ENCODE results near the gene SPATS1. TPM values are rescaled to one million over a fixed set of nuclear protein-coding genes. Genes with fewer than 3 reads are reported as not detected.
A peak's percentile ranks its signal among the peaks of the same experiment; 100 is the strongest.

The SPATS1 gene
- total and polyA plus RNA-seq, 2 of the 13 experiments (the other 11 are each of a cell fraction or from before 2014, with no cell fraction given): not detected

DNA sequence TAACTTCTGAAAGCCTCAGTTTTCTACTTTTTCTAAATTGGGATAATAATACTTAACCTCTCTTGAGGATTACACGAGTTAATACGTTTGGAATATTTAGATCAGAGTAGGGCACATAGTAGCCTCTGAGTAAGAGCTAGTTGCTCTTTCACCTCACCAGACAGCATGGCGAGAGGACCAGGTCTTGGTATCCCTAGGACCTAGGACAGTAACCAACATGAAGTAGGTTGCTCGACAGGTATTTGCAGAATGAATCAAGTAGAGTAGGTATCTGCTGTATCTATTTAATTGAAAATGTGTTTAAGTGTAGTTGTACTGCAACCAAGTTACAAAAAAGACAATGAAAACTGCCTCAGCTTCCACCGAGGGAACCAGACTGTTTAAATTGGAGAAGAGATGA, 46.4 kb downstream of the SPATS1 start (continued):
- TF ChIP-seq ZNF557 (CRISPR knock-in tag; IDR thresholded peaks at IDR 0.05): no peak
- no peak for TF ChIP-seq ZNF782 (CRISPR knock-in tag; IDR thresholded peaks at IDR 0.05; ENCODE audit: borderline replicate concordance)
- TF ChIP-seq ZNF235 (CRISPR knock-in tag; IDR thresholded peaks at IDR 0.05; ENCODE audit: borderline replicate concordance): no peak
- TF ChIP-seq ZNF546 (CRISPR knock-in tag; conservative IDR thresholded peaks at IDR 0.05): no peak
- 0 out of 2 replicates have a peak, but pooled peaks have one; percentile 67 for TF ChIP-seq MIER2 (CRISPR knock-in tag; IDR thresholded peaks at IDR 0.05)
- no peak for TF ChIP-seq ZNF558 (CRISPR knock-in tag; IDR thresholded peaks at IDR 0.05; ENCODE audit: borderline replicate concordance)

DNA sequence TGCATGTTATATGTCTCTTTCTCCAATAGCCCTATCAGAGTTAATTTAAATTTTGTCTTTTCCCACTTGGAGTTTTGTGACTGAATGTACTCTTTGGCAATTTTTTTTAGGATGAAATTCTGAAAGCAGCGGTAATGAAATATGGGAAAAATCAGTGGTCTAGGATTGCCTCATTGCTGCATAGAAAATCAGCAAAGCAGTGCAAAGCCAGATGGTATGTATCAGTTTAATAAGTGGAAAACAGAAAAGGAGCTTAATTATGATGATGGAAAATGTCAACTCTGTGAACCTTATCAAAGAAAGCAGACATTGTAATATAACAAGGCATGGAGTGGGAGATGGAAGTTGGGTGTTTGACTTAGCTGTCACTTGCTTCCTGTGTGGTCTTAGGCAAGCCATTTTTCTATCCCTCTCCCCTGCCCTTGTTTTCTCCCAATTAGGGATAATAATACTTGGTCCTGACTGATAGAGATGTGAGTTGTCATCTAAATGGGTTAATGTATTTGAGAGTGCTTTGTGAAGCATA, 47.8 kb downstream of the SPATS1 start:
- Histone ChIP-seq H3K4me1 (ENCODE audit: insufficient read depth, low read length) (peaks cover 34% of the 10 kb centered on the region), H3K27ac (ENCODE audit: extremely low read length, insufficient read depth, low read length) (no peak overlapping the region), H3K27me3 (ENCODE audit: control insufficient read depth in 1 of 2, insufficient read depth in 2 of 2, low read length in 2 of 2) (peaks cover 0 to 3% of the 10 kb centered on the region in 2 experiments; a peak in 1 of 5 replicates), H3K4me3 (replicated peaks in 1 of 3; ENCODE audit: insufficient read depth in 1 of 3, low read depth in 2 of 3, low read length in 3 of 3) (no peak overlapping the region; a peak in 1 of 6 replicates), H4K20me1 (ENCODE audit: insufficient read depth, low read length) (peaks cover 27% of the 10 kb centered on the region), H2AFZ (ENCODE audit: low read length) (no peak overlapping the region), H3K79me2 (ENCODE audit: insufficient read depth, low read length) (peaks cover 35% of the 10 kb centered on the region), H3K9ac (ENCODE audit: insufficient read depth, low read depth, low read length) (no peak overlapping the region), H3K4me2 (ENCODE audit: low read depth, low read length) (peak overlapping the region; percentile 97), H3K36me3 (replicated peaks in 1 of 2; ENCODE audit: control insufficient read depth in 1 of 2, insufficient read depth in 2 of 2, low read length in 2 of 2) (peaks cover 17 to 42% of the 10 kb centered on the region in 2 experiments), H3K9me3 (ENCODE audit: low read length) (no peaks in the 10 kb centered on the region)
- TF ChIP-seq ZFP90 (CRISPR knock-in tag; IDR thresholded peaks at IDR 0.05; ENCODE audit: borderline replicate concordance) (no peak), CEBPB (IDR thresholded peaks at IDR 0.05; ENCODE audit: borderline replicate concordance, low read depth, low read length) (no peak), XRCC5 (optimal IDR thresholded peaks at IDR 0.05; ENCODE audit: low read length) (no peak), CC2D1A (CRISPR knock-in tag; IDR thresholded peaks at IDR 0.05) (no peak), DR1 (CRISPR knock-in tag; IDR thresholded peaks at IDR 0.05) (no peak), ZNF670 (CRISPR knock-in tag; IDR thresholded peaks at IDR 0.05; ENCODE audit: borderline replicate concordance) (no peak), ZNF136 (CRISPR knock-in tag; IDR thresholded peaks at IDR 0.05; ENCODE audit: low read depth) (no peak), SMAD3 (CRISPR knock-in tag; IDR thresholded peaks at IDR 0.05) (no peak), ZMYM2 (CRISPR knock-in tag; IDR thresholded peaks at IDR 0.05) (no peak), GLI4 (CRISPR knock-in tag; IDR thresholded peaks at IDR 0.05; ENCODE audit: borderline replicate concordance) (no peak)
- TF ChIP-seq, protein P1, sequence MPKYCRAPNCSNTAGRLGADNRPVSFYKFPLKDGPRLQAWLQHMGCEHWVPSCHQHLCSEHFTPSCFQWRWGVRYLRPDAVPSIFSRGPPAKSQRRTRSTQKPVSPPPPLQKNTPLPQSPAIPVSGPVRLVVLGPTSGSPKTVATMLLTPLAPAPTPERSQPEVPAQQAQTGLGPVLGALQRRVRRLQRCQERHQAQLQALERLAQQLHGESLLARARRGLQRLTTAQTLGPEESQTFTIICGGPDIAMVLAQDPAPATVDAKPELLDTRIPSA (CRISPR knock-in tag; IDR thresholded peaks at IDR 0.05; ENCODE audit: borderline replicate concordance): no peak
- in situ Hi-C loops (cut with HindIII; ENCODE audit: extremely low pct_ligation_motif_present, low pct_unique_long_range_greater_than_20kb) (no loop called here), intact Hi-C loops (cut with micrococcal nuclease; ENCODE audit: unreplicated experiment) (no loop called here)
- WGBS (ENCODE audit: low lambda C conversion rate): 99% methylated on average over 1 of the region's 1 CpG
- ATAC-seq (no peak), FAIRE-seq (no peak), DNase-seq (ENCODE audit: low spot score) (no peak)
- no TSS peak for BruUV-seq (replicated peaks)
- CTCF ChIA-PET (ENCODE audit: low intra/inter-chr PET ratio, low total read pairs): no interaction called here
- POLR2A ChIA-PET: interaction anchor here (0.7 kb wide), 1 partner anchor 15 kb away, joined by 3 read pairs; no protein-coding TSS in a partner anchor

Measured in HepG2 (cell line).